GM12865 (cell line): Measurements from ENCODE around the gene IL18RAP.

ENCODE experiments used
- DNase-seq: peaks from one replicate; pipeline ENCODE4 v3.0.0; 2010; ENCODE audit warnings: low read depth
- H3K4me3 ChIP-seq: 2 replicates; pipeline ENCODE4 v1.5.1; 2011; ENCODE audit warnings: mild to moderate bottlenecking, low read depth, low read length, control low read depth
- CTCF ChIP-seq: IDR thresholded peaks from 2 replicates; pipeline ENCODE4 v1.5.1; 2011; ENCODE audit warnings: low read length, control low read depth, low read depth, inconsistent platforms; ENCODE audit not compliant: insufficient read depth; ENCODE audit errors: missing control alignments

Gene IL18RAP

DNA sequence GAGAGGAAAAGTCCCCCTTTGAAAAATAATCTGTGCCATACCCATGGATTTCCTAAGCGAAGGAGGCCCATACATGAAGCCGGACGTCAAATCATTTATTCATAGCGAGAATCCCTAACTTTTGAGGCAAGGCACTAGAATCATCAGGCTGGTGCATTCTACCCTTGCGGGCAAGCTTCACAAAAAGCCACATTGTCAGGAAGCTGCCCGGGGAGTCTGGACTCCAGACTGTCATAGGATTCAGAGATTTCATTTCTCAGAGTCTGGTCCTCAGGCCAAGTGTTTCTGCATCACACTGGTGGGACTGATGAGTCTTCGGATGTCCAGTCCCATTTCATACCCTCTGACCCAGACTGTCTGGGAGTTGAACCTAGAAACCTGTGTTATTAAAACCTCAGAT is 59.0 kb downstream of the IL18RAP start:
- DNase-seq, result no peak
- no peak for TF ChIP-seq CTCF
- no peak overlapping the region for H3K4me3 ChIP-seq

GRCh38 chr2:102483086-102483485 is 60.1 kb downstream of the IL18RAP start:
- TF ChIP-seq CTCF, result no peak
- H3K4me3 ChIP-seq, result no peak overlapping the region
- no peak for DNase-seq

- no peak overlapping the region for H3K4me3 ChIP-seq
- TF ChIP-seq CTCF, result no peak
- no peak for DNase-seq
These were observed 61.5 kb downstream of the IL18RAP start for GRCh38 chr2:102484310-102485061.

- TF ChIP-seq CTCF, result no peak
- DNase-seq, result no peak
These were observed 62.3 kb downstream of the IL18RAP start for GRCh38 chr2:102485147-102485785.

DNA sequence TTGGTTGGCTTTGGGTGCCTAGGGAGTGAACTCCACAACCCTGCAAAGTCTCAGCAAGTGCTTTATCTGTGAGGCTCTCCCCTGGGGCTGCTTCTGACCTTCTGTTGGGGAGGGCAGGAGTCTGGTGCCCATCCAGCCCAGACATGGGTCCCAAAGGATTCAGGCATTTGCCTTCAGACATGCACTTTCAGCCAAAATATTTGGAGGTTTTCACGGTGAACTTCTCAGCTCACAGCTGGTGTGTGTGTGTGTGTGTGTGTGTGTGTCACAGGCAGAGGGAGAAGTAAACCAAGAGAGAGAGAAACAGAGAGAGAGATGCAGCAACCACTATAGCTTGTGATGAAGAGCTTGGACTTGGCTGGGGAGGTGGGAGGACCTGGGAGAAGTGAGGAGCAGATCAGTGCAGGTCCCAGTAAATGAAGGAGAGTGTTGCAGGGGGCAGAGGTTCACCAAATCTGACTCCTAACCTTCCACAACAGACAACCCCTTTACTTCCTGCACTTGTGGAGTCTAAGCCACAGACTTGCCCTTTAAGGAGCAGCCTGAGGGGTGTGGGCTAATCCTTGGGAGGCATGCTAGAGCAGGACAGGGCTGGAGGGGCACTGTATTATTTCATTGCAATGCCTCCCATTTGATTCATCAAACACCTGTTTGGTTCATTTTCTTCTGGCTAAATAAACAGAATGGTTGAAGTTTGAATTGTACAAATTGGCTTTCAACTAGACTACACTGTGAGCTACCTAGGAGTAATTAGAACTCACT is 64.2 kb downstream of the IL18RAP start:
- TF ChIP-seq CTCF, result no peak
- no peak for DNase-seq
- no peak overlapping the region for H3K4me3 ChIP-seq

More at GRCh38 chr2:102485147-102485785, 62.3 kb downstream of the IL18RAP start:
- no peak overlapping the region for H3K4me3 ChIP-seq

- TF ChIP-seq CTCF, result no peak
- DNase-seq, result no peak
- no peak overlapping the region for H3K4me3 ChIP-seq
These were observed 65.0 kb downstream of the IL18RAP start for GRCh38 chr2:102487761-102488462.
